GM18520 (cell line): Measurements from ENCODE around the gene EEFSEC.

Experiments
- ATAC-seq: cut with Tn5 transposase; IDR thresholded peaks from one replicate; pipeline ENCODE4 v1.9.1; 2021; ENCODE audit not compliant: unreplicated experiment

The EEFSEC gene

GRCh38 chr3:128182656-128183055, 29.4 kb downstream of the EEFSEC start:
- no peak for ATAC-seq

- ATAC-seq, result no peak
Measured at GRCh38 chr3:128185630-128186447, 32.6 kb downstream of the EEFSEC start.

- no peak for ATAC-seq
Measured at GRCh38 chr3:128187495-128187894, 34.2 kb downstream of the EEFSEC start.

- ATAC-seq, result no peak
Measured at GRCh38 chr3:128188326-128188725, 35.0 kb downstream of the EEFSEC start.

- ATAC-seq, result no peak
Measured at GRCh38 chr3:128188956-128189355, 35.7 kb downstream of the EEFSEC start.

- no peak for ATAC-seq
Measured at GRCh38 chr3:128190501-128190900, 37.2 kb downstream of the EEFSEC start.

- ATAC-seq, result no peak
Measured at GRCh38 chr3:128192131-128192530, 38.9 kb downstream of the EEFSEC start.

- ATAC-seq, result no peak
Measured at GRCh38 chr3:128193168-128193567, 39.9 kb downstream of the EEFSEC start.

GRCh38 chr3:128194843-128195242, 41.6 kb downstream of the EEFSEC start:
- ATAC-seq, result no peak

GRCh38 chr3:128195369-128195768, 42.1 kb downstream of the EEFSEC start:
- ATAC-seq, result no peak

- ATAC-seq, result no peak
Measured at GRCh38 chr3:128195802-128196201, 42.5 kb downstream of the EEFSEC start.

GRCh38 chr3:128196647-128197046, 43.4 kb downstream of the EEFSEC start:
- no peak for ATAC-seq

- ATAC-seq, result no peak
Measured at GRCh38 chr3:128197855-128198254, 44.6 kb downstream of the EEFSEC start.

- ATAC-seq, result no peak
Measured at GRCh38 chr3:128198313-128198712, 45.0 kb downstream of the EEFSEC start.

- ATAC-seq, result no peak
Measured at GRCh38 chr3:128199110-128199509, 45.8 kb downstream of the EEFSEC start.

GRCh38 chr3:128201158-128201755, 48.0 kb downstream of the EEFSEC start:
- ATAC-seq, result no peak

- ATAC-seq, result no peak
Measured at GRCh38 chr3:128203169-128203568, 49.9 kb downstream of the EEFSEC start.

GRCh38 chr3:128205558-128206145, 52.4 kb downstream of the EEFSEC start:
- ATAC-seq, result no peak

- no peak for ATAC-seq
Measured at GRCh38 chr3:128207951-128208350, 54.7 kb downstream of the EEFSEC start.

GRCh38 chr3:128210711-128211110, 57.4 kb downstream of the EEFSEC start:
- ATAC-seq, result no peak

- no peak for ATAC-seq
Measured at GRCh38 chr3:128214056-128214455, 60.8 kb downstream of the EEFSEC start.

GRCh38 chr3:128215290-128215689, 62.0 kb downstream of the EEFSEC start:
- no peak for ATAC-seq
